ENCODE measurements around the gene MPLKIP. TPM values are rescaled to one million over a fixed set of nuclear protein-coding genes. Genes with fewer than 3 reads are reported as not detected.

Gene MPLKIP
- total RNA-seq, 1 experiment from 2014 or later, result 43.2 TPM

DNA sequence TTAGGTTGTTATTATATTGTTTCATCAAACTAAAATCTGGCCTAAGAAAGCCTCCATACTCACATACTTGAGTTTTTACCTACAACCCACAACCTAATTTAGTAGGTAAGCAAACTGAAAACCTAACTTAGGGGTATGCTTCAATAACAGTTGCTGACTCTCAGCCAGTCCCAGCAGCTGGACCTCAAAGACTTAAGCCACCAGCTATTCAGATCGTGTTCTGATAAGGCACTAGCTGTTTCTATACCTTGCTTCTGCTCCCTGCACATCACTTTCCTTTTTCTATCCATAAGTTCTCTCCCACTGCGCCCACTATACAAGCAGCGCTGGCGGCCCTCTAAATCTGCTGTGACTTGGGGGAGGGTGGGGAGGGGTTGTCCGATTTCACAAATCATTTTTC is 42.6 kb upstream of the MPLKIP start:
- Histone ChIP-seq H3K9me3 (ENCODE audit: control insufficient read depth, low read depth, low read length) (no peaks in the 10 kb centered on the region), H3K14ac (ENCODE audit: insufficient read depth, low read length) (no peak overlapping the region), H3K27ac (ENCODE audit: insufficient read length, low read depth, low read length) (no peak overlapping the region), H3K56ac (ENCODE audit: insufficient read length, low read depth, low read length) (no peak overlapping the region), H4K5ac (ENCODE audit: insufficient read length, low read depth, low read length) (no peak overlapping the region), H2BK5ac (ENCODE audit: insufficient read length, low read length) (no peak overlapping the region), H3K18ac (ENCODE audit: insufficient read length, low read depth, low read length) (no peak overlapping the region), H2AFZ (ENCODE audit: low read length) (no peak overlapping the region), H3K4me1 (ENCODE audit: insufficient read depth, low read length) (no peaks in the 10 kb centered on the region), H3T11ph (ENCODE audit: low read length) (no peak overlapping the region), H3K4me2 (ENCODE audit: insufficient read depth, insufficient read length, low read length) (no peak overlapping the region), H2BK20ac (ENCODE audit: low read depth, low read length, poor library complexity, severe bottlenecking) (no peak overlapping the region), H2BK15ac (ENCODE audit: low read depth, low read length) (no peak overlapping the region), H3K4ac (ENCODE audit: low read depth, low read length) (no peak overlapping the region), H2AK5ac (ENCODE audit: insufficient read length, low read length) (no peak overlapping the region), H3K79me2 (ENCODE audit: insufficient read depth, low read length) (no peaks in the 10 kb centered on the region), H4K20me1 (ENCODE audit: control insufficient read depth, insufficient read depth, insufficient read length) (no peaks in the 10 kb centered on the region), H2BK120ac (ENCODE audit: low read depth, low read length, poor library complexity, severe bottlenecking) (no peak overlapping the region), H3K27me3 (ENCODE audit: insufficient read depth, low read length) (no peaks in the 10 kb centered on the region), H3K23me2 (ENCODE audit: insufficient read length, low read depth, low read length, poor library complexity, severe bottlenecking) (no peaks in the 10 kb centered on the region), H4K91ac (ENCODE audit: insufficient read length, low read depth, low read length) (no peak overlapping the region), H4K8ac (replicated peaks; ENCODE audit: insufficient read length, low read depth, low read length) (no peak overlapping the region), H2BK12ac (ENCODE audit: insufficient read length, low read depth, low read length) (no peak overlapping the region), H3K9ac (ENCODE audit: extremely low read depth, insufficient read length, low read length) (no peak overlapping the region), H3K79me1 (ENCODE audit: insufficient read depth, low read depth, low read length, poor library complexity, severe bottlenecking) (no peaks in the 10 kb centered on the region), H3K23ac (ENCODE audit: insufficient read length, low read depth, low read length) (no peak overlapping the region)
- Mint-ChIP-seq H3K4me3 (no peak overlapping the region), H3K27me3 (ENCODE audit: low read depth) (no peaks in the 10 kb centered on the region), H3K27ac (no peak overlapping the region), H3K9me3 (no peaks in the 10 kb centered on the region), H3K4me1 (0 out of 4 replicates have a peak, but pooled peaks cover 0 to under 1% of the 10 kb centered on the region in 2 experiments), H3K36me3 (ENCODE audit: insufficient read depth in 1 of 3, low read depth in 3 of 3) (no peaks in the 10 kb centered on the region)
- WGBS (ENCODE audit: extremely low coverage, insufficient read length, low lambda C conversion rate), result no CpG with 5 or more reads among the region's 5 CpGs
- no peak for DNase-seq
- no peak for TF ChIP-seq CTCF (conservative IDR thresholded peaks at IDR 0.05)
